GM23248 (cell line): ENCODE data around the gene BICC1.

Experiments
- EZH2 ChIP-seq: fragments of 200-600 bp; sonication (generic); IDR thresholded peaks from 2 replicates; pipeline ENCODE4 v1.6.1; 2018; ENCODE audit warnings: antibody characterized with exemption, mild to moderate bottlenecking; ENCODE audit not compliant: insufficient read depth, poor library complexity, severe bottlenecking
- EZH2phosphoT487 ChIP-seq: fragments of 200-600 bp; sonication (generic); IDR thresholded peaks from 2 replicates; pipeline ENCODE4 v1.6.1; 2018; ENCODE audit warnings: antibody characterized with exemption, moderate library complexity, mild to moderate bottlenecking, low read depth; ENCODE audit not compliant: insufficient read depth

GRCh38 chr10:58467931-58468635 is 44.6 kb upstream of the BICC1 start:
- no peak for TF ChIP-seq EZH2phosphoT487
- TF ChIP-seq EZH2, result no peak
